AG04450 (cell line): ENCODE results near the gene ACOT7. TPM values are rescaled to one million over a fixed set of nuclear protein-coding genes. Genes with fewer than 3 reads are reported as not detected.

Source experiments
- CTCF ChIA-PET: fragments of 300-600, 350-600 bp; formaldehyde crosslinking; extraction: SDS; loops from one replicate; lab custom pipeline; 2022; ENCODE audit warnings: antibody characterized with exemption, inconsistent platforms; lab: Charles Lee
- POLR2A ChIA-PET: fragments of 350-600 bp; formaldehyde crosslinking; extraction: SDS; loops from one replicate; lab custom pipeline; 2021; ENCODE audit warnings: antibody characterized with exemption, inconsistent platforms; lab: Yijun Ruan, JAX
- DNase-seq: peaks from one replicate; pipeline ENCODE4 v3.0.0-alpha.2; 2011; ENCODE audit warnings: low read depth, low spot score
- H3K27ac ChIP-seq: one replicate; pipeline ENCODE4 v1.5.1; 2012; ENCODE audit warnings: low read depth, low read length, control low read depth
- H3K27me3 ChIP-seq: one replicate; pipeline ENCODE4 v1.6.0; 2012; ENCODE audit warnings: low read length; ENCODE audit not compliant: control insufficient read depth, insufficient read depth
- H3K4me3 ChIP-seq: 2 replicates; pipeline ENCODE4 v1.5.1; 2011; ENCODE audit warnings: mild to moderate bottlenecking, low read depth, low read length, control low read depth
- H3K9me3 ChIP-seq: 2 replicates; pipeline ENCODE4 v1.5.1; 2012; ENCODE audit warnings: low read length; ENCODE audit not compliant: control insufficient read depth, insufficient read depth
- polyA plus RNA-seq: library from polyadenylated mRNA; depleted of rRNA; stranded (reverse); fragments of >200 nt; gene quantifications from 2 replicates; pipeline ENCODE4 v1.2.3, GENCODE V29; 2011
- TF ChIP-seq, protein P1 (sequence below): IDR thresholded peaks from 2 replicates; pipeline ENCODE4 v1.5.1; 2011; ENCODE audit warnings: low read depth, low read length, control low read depth, inconsistent platforms

Gene ACOT7
- polyA plus RNA-seq, 1 experiment = 80.1 TPM

DNA sequence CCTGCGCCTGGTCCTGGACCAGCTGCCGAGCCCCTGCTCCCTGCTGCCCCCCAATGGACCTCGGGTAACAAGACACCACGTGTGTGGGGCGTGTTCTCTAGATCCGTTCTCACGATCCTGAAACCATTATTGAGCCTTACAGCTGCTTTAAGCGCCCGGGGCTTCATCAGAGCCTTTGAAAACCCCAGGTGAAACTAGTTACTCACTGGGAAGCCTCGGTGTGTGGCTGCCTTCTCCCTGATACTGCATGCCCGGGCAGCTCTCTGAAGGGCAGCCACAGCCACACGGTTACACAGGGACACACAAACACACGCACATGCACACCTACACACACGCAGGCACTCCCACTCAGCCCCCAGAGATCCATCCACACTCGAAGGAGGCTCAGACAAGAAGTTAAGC, 20.9 kb upstream of the ACOT7 start:
- no peaks in the 10 kb centered on the region for H3K9me3 ChIP-seq
- DNase-seq = peak; percentile 13
- no peak overlapping the region for H3K27ac ChIP-seq
- TF ChIP-seq, protein P1, sequence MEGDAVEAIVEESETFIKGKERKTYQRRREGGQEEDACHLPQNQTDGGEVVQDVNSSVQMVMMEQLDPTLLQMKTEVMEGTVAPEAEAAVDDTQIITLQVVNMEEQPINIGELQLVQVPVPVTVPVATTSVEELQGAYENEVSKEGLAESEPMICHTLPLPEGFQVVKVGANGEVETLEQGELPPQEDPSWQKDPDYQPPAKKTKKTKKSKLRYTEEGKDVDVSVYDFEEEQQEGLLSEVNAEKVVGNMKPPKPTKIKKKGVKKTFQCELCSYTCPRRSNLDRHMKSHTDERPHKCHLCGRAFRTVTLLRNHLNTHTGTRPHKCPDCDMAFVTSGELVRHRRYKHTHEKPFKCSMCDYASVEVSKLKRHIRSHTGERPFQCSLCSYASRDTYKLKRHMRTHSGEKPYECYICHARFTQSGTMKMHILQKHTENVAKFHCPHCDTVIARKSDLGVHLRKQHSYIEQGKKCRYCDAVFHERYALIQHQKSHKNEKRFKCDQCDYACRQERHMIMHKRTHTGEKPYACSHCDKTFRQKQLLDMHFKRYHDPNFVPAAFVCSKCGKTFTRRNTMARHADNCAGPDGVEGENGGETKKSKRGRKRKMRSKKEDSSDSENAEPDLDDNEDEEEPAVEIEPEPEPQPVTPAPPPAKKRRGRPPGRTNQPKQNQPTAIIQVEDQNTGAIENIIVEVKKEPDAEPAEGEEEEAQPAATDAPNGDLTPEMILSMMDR = peak; percentile 68
- H3K4me3 ChIP-seq = no peak overlapping the region
- ChIA-PET CTCF (interaction anchor here (0.7 to 2.2 kb wide), 10 partner anchors 8 to 80 kb away, joined by 3 to 7 read pairs (median 3); no protein-coding TSS in a partner anchor), POLR2A (interaction anchor here (1.2 kb wide), 1 partner anchor 20 kb away, joined by 3 read pairs; no protein-coding TSS in a partner anchor)
- H3K27me3 ChIP-seq = peaks cover 36% of the 10 kb centered on the region

DNA sequence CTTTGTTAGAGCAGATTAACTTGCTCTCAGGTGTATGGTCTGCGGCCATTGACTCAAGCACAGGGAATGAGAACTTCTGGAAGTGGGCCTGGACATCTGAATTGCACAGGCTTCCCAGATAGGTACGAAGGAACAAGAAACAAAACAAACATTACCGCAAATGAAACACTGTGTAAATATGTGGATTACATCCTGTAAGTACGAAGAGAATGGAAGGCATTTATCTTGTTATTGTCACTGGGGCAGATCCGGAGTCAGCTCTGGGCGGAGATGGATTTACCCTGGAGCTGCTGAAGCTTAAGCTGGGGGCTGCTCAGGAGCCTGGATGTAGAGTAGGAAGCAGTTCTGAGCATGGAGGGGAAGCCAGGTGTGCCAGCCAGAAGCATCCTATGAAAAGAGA, 19.3 kb upstream of the ACOT7 start:
- ChIA-PET CTCF (interaction anchor here (1.6 to 2.2 kb wide), 2 partner anchors 8 to 25 kb away, joined by 6 to 7 read pairs; no protein-coding TSS in a partner anchor), POLR2A (interaction anchor here (0.7 kb wide), 1 partner anchor 59 kb away, joined by 6 read pairs; no protein-coding TSS in a partner anchor)
- Histone ChIP-seq H3K4me3 (no peak overlapping the region), H3K27me3 (peaks cover 25% of the 10 kb centered on the region), H3K27ac (no peak overlapping the region), H3K9me3 (no peaks in the 10 kb centered on the region)
- DNase-seq = no peak
- TF ChIP-seq, protein P1 = no peak

DNA sequence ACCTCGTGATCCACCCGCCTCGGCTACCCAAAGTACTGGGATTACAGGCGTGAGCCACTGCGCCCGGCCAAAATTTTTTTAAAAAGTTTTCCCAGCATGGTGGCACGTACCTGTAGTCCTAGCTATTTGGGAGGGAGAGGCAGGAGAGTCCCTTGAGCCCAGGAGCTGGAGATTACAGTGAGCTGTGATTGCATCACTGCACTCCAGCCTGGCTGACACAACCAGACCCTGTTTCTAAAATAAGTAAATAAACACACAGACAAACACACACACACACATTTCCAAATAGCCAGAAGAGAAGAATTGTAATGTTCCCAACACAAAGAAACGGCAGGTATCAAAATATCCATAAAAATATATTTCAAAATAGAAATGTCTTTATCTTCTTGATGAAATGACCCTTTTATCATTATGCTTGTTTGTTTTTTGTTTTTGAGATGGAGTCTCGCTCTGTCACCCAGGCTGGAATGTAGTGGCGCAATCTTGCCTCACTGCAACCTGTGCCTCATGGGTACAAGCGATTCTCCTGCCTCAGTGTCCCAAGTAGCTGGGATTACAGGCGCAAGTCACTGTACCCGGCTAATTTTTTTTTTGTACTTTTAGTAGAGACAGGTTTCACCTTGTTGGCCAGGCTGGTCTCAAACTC, 16.8 kb upstream of the ACOT7 start:
- TF ChIP-seq, protein P1 = no peak
- Histone ChIP-seq H3K9me3 (no peaks in the 10 kb centered on the region), H3K4me3 (no peak overlapping the region), H3K27ac (no peak overlapping the region), H3K27me3 (peaks cover 8% of the 10 kb centered on the region)
- ChIA-PET POLR2A (no interaction called here), CTCF (no interaction called here)
- DNase-seq = no peak

DNA sequence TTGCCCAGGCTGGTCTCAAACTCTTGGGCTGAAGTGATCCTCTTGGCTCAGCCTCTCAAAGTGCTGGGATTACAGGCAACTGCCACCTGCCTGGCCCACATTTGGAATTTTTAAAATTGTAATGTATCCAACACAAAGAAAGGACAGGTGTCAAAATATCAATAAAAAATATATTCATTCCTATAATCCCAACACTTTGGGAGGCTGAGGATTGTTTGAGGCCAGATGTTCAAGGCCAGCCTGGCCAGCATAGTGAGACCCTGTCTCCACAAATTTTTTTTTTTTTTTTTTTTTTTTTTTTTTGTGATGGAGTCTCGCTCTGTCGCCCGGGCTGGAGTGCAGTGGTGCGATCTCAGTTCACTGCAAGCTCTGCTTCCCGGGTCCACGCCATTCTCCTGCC, 16.2 kb upstream of the ACOT7 start:
- TF ChIP-seq, protein P1 = no peak
- ChIA-PET CTCF (interaction anchor here (1.0 kb wide), 1 partner anchor 237 kb away, joined by 3 read pairs; no protein-coding TSS in a partner anchor), POLR2A (no interaction called here)

DNA sequence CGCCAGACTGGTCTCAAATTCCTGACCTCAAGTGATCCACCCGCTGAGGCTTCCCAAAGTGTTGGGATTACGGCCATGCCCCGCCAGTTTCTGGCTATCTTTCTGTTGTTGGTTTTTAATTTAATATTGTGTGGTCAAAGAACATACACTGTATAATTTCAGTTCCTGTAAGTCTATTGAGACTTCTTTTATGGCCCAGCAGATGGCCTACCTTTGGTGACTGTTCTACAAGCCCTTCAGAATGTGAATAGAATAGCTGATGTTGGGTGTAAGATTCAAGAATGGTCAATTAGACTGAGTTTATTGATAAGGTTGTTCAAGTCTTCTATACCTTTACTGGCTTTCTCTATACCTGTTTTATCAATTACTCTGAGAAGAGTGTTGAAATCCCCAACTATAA, 15.5 kb upstream of the ACOT7 start:
- ChIA-PET POLR2A (no interaction called here), CTCF (interaction anchor here (1.0 kb wide), 1 partner anchor 238 kb away, joined by 3 read pairs; no protein-coding TSS in a partner anchor)
- Histone ChIP-seq H3K4me3 (no peak overlapping the region), H3K9me3 (no peaks in the 10 kb centered on the region; the same call in 1 of the 2 replicates), H3K27me3 (peaks cover 8% of the 10 kb centered on the region), H3K27ac (no peak overlapping the region)
- DNase-seq = no peak
- TF ChIP-seq, protein P1 = no peak

More for the DNA sequence above, 16.2 kb upstream of the ACOT7 start:
- Histone ChIP-seq H3K4me3 (no peak overlapping the region), H3K27me3 (peaks cover 8% of the 10 kb centered on the region), H3K27ac (no peak overlapping the region), H3K9me3 (no peaks in the 10 kb centered on the region)
- no peak for DNase-seq
